ENCODE measurements around the gene DTWD1.
"Not testable (repeated sequence)": the region's sequence is repeated elsewhere in the genome, so short reads cannot be mapped to it uniquely, and the experiment has no call there.

DTWD1 gene

GRCh38 chr15:49620658-49621368 lies at the start of gene DTWD1, which contains the start of gene FAM227B:
TSS of gene DTWD1 (plus strand) at chr15:49621048. CDS start at chr15:49625168, 4,120 bp downstream.
TSS of gene FAM227B (minus strand) at chr15:49620818. CDS start at chr15:49615171, 5,647 bp downstream.
- DNase-seq = peak; percentile 95

GRCh38 chr15:49573421-49573820 lies 47.4 kb upstream of the DTWD1 start:
- no peak for DNase-seq

- DNase-seq = no peak
Measured at GRCh38 chr15:49589030-49589429, 31.8 kb upstream of the DTWD1 start.

GRCh38 chr15:49592829-49593316 lies 28.0 kb upstream of the DTWD1 start:
- not testable (repeated sequence) for DNase-seq

- DNase-seq = no peak
Measured at GRCh38 chr15:49604625-49605409, 16.0 kb upstream of the DTWD1 start.

- no peak for DNase-seq
Measured at GRCh38 chr15:49605588-49605987, 15.3 kb upstream of the DTWD1 start.

- no peak for DNase-seq
Measured at GRCh38 chr15:49606594-49606993, 14.3 kb upstream of the DTWD1 start.

GRCh38 chr15:49610157-49610918 lies 10.5 kb upstream of the DTWD1 start:
- no peak for DNase-seq

- not testable (repeated sequence) for DNase-seq
Measured at GRCh38 chr15:49612240-49612639, 8.6 kb upstream of the DTWD1 start.

- DNase-seq = no peak
Measured at GRCh38 chr15:49619226-49619625, 1.6 kb upstream of the DTWD1 start.

- peak in 1 of 2 donors; percentile 30 for DNase-seq
Measured at GRCh38 chr15:49620199-49620598, 649 bp upstream of the DTWD1 start.

- DNase-seq = peak in 1 of 2 donors; percentile 3
Measured at GRCh38 chr15:49621401-49621811, 558 bp downstream of the DTWD1 start.

GRCh38 chr15:49621887-49622286 lies 1.0 kb downstream of the DTWD1 start:
- DNase-seq = no peak

GRCh38 chr15:49622561-49622960 lies 1.7 kb downstream of the DTWD1 start:
- no peak for DNase-seq

GRCh38 chr15:49624056-49624455 lies 3.2 kb downstream of the DTWD1 start:
- DNase-seq = no peak

GRCh38 chr15:49625460-49626036 lies 4.7 kb downstream of the DTWD1 start:
- no peak for DNase-seq

- no peak for DNase-seq
Measured at GRCh38 chr15:49627407-49627877, 6.6 kb downstream of the DTWD1 start.

GRCh38 chr15:49628379-49628778 lies 7.5 kb downstream of the DTWD1 start:
- DNase-seq = no peak

- DNase-seq = no peak
Measured at GRCh38 chr15:49637857-49638256, 17.0 kb downstream of the DTWD1 start.

- no peak for DNase-seq
Measured at GRCh38 chr15:49644364-49644794, 23.5 kb downstream of the DTWD1 start.

GRCh38 chr15:49645277-49645676 lies 24.4 kb downstream of the DTWD1 start:
- no peak for DNase-seq

GRCh38 chr15:49645941-49646340 lies 25.1 kb downstream of the DTWD1 start:
- no peak for DNase-seq

- DNase-seq = no peak
Measured at GRCh38 chr15:49646891-49647290, 26.0 kb downstream of the DTWD1 start.

All from CD4-positive, alpha-beta T cell treated with Interferon alpha-2 for 1 hour (primary cell).